ENCODE results near the gene PPFIBP2.

- TF ChIP-seq, protein P1, sequence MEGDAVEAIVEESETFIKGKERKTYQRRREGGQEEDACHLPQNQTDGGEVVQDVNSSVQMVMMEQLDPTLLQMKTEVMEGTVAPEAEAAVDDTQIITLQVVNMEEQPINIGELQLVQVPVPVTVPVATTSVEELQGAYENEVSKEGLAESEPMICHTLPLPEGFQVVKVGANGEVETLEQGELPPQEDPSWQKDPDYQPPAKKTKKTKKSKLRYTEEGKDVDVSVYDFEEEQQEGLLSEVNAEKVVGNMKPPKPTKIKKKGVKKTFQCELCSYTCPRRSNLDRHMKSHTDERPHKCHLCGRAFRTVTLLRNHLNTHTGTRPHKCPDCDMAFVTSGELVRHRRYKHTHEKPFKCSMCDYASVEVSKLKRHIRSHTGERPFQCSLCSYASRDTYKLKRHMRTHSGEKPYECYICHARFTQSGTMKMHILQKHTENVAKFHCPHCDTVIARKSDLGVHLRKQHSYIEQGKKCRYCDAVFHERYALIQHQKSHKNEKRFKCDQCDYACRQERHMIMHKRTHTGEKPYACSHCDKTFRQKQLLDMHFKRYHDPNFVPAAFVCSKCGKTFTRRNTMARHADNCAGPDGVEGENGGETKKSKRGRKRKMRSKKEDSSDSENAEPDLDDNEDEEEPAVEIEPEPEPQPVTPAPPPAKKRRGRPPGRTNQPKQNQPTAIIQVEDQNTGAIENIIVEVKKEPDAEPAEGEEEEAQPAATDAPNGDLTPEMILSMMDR (conservative IDR thresholded peaks at IDR 0.05), result no peak
- no peak for TF ChIP-seq EZH2 (IDR thresholded peaks at IDR 0.05; ENCODE audit: low read depth)
Observed at GRCh38 chr11:7668464-7668863, 154.7 kb downstream of the PPFIBP2 start.
